HCT116 (cell line): ENCODE results near the gene DVL2.

Source experiments
- CEBPB ChIP-seq: IDR thresholded peaks from 2 replicates; pipeline ENCODE4 v1.6.1; 2012; ENCODE audit warnings: low read depth
- EZH2 ChIP-seq: fragments of 200-600 bp; sonication (generic); IDR thresholded peaks from 2 replicates; pipeline ENCODE4 v1.6.1; 2017; ENCODE audit warnings: antibody characterized with exemption, mixed run types
- POLR2A ChIP-seq: IDR thresholded peaks from 2 replicates; pipeline ENCODE4 v1.7.0; 2011; ENCODE audit warnings: borderline replicate concordance; ENCODE audit not compliant: insufficient read depth, insufficient read length; ENCODE audit errors: extremely low read depth
- POLR2AphosphoS5 ChIP-seq: IDR thresholded peaks from 2 replicates; pipeline ENCODE4 v1.6.1; 2011; ENCODE audit warnings: mild to moderate bottlenecking, low read depth, low read length, moderate library complexity
- RAD21 ChIP-seq: IDR thresholded peaks from 2 replicates; pipeline ENCODE4 v1.6.1; 2012; ENCODE audit warnings: low read depth, mild to moderate bottlenecking
- SIN3A ChIP-seq: IDR thresholded peaks from 2 replicates; pipeline ENCODE4 v1.6.1; 2012; ENCODE audit warnings: low read depth
- SP1 ChIP-seq: IDR thresholded peaks from 2 replicates; pipeline ENCODE4 v1.6.1; 2012; ENCODE audit warnings: low read depth
- SRF ChIP-seq: IDR thresholded peaks from 2 replicates; pipeline ENCODE4 v1.6.1; 2012; ENCODE audit warnings: low read depth
- TF ChIP-seq, protein P1 (sequence below), 3 experiments: fragments of 200-600 bp in 1 of 3; sonication (generic) in 1 of 3; IDR thresholded peaks in 2 of 3; conservative IDR thresholded peaks in 1 of 3; 2 replicates each; pipeline ENCODE4 v1.5.1; 2012 to 2017; ENCODE audit warnings: low read depth in 2 of 3, low read length in 2 of 3, antibody characterized with exemption in 1 of 3, borderline replicate concordance in 1 of 3, control low read depth in 1 of 3, mild to moderate bottlenecking in 1 of 3, mixed read lengths in 1 of 3, mixed run types in 1 of 3, moderate library complexity in 1 of 3; ENCODE audit not compliant: insufficient read depth in 1 of 3
- TF ChIP-seq, protein P2 (sequence below): IDR thresholded peaks from 2 replicates; pipeline ENCODE4 v1.6.1; 2012
- TF ChIP-seq, protein P3 (sequence below): IDR thresholded peaks from 2 replicates; pipeline ENCODE4 v1.6.1; 2012; ENCODE audit warnings: low read depth
- TF ChIP-seq, protein P4 (sequence below): IDR thresholded peaks from 2 replicates; pipeline ENCODE4 v1.6.1; 2012

DNA sequence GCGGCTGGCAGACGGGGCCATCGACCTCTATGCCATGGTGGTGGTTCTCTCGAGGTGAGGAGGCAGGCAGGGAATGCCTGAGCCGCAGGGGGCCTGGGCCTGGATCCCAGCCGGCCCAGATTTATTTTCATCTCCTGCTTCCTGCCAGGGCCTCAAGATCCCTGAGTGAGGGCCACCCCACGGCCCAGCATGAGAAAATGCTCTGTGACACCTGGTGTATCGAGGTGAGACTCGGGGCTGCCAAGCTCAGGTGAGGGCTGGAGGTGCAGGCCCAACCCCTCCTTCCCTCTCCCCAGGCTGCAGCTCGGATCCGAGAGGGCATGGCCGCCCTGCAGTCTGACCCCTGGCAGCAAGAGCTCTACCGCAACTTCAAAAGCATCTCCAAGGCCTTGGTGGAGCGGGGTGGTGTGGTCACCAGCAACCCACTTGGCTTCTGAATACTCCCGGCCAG lies 9.6 kb downstream of the DVL2 start:
- no peak for TF ChIP-seq EZH2
- TF ChIP-seq, protein P1, sequence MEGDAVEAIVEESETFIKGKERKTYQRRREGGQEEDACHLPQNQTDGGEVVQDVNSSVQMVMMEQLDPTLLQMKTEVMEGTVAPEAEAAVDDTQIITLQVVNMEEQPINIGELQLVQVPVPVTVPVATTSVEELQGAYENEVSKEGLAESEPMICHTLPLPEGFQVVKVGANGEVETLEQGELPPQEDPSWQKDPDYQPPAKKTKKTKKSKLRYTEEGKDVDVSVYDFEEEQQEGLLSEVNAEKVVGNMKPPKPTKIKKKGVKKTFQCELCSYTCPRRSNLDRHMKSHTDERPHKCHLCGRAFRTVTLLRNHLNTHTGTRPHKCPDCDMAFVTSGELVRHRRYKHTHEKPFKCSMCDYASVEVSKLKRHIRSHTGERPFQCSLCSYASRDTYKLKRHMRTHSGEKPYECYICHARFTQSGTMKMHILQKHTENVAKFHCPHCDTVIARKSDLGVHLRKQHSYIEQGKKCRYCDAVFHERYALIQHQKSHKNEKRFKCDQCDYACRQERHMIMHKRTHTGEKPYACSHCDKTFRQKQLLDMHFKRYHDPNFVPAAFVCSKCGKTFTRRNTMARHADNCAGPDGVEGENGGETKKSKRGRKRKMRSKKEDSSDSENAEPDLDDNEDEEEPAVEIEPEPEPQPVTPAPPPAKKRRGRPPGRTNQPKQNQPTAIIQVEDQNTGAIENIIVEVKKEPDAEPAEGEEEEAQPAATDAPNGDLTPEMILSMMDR (IDR thresholded peaks at IDR 0.05 in 2 of 3, conservative IDR thresholded peaks at IDR 0.05 in 1 of 3; ENCODE audit: borderline replicate concordance in 1 of 3, insufficient read depth in 1 of 3, low read depth in 2 of 3, low read length in 2 of 3): no peak
- no peak for TF ChIP-seq CEBPB
- TF ChIP-seq, protein P2, sequence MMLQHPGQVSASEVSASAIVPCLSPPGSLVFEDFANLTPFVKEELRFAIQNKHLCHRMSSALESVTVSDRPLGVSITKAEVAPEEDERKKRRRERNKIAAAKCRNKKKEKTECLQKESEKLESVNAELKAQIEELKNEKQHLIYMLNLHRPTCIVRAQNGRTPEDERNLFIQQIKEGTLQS: no peak
- TF ChIP-seq POLR2AphosphoS5: no peak
- no peak for TF ChIP-seq POLR2A
- TF ChIP-seq, protein P3, sequence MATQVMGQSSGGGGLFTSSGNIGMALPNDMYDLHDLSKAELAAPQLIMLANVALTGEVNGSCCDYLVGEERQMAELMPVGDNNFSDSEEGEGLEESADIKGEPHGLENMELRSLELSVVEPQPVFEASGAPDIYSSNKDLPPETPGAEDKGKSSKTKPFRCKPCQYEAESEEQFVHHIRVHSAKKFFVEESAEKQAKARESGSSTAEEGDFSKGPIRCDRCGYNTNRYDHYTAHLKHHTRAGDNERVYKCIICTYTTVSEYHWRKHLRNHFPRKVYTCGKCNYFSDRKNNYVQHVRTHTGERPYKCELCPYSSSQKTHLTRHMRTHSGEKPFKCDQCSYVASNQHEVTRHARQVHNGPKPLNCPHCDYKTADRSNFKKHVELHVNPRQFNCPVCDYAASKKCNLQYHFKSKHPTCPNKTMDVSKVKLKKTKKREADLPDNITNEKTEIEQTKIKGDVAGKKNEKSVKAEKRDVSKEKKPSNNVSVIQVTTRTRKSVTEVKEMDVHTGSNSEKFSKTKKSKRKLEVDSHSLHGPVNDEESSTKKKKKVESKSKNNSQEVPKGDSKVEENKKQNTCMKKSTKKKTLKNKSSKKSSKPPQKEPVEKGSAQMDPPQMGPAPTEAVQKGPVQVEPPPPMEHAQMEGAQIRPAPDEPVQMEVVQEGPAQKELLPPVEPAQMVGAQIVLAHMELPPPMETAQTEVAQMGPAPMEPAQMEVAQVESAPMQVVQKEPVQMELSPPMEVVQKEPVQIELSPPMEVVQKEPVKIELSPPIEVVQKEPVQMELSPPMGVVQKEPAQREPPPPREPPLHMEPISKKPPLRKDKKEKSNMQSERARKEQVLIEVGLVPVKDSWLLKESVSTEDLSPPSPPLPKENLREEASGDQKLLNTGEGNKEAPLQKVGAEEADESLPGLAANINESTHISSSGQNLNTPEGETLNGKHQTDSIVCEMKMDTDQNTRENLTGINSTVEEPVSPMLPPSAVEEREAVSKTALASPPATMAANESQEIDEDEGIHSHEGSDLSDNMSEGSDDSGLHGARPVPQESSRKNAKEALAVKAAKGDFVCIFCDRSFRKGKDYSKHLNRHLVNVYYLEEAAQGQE: no peak
- TF ChIP-seq SRF: no peak
- TF ChIP-seq RAD21: no peak
- TF ChIP-seq, protein P4, sequence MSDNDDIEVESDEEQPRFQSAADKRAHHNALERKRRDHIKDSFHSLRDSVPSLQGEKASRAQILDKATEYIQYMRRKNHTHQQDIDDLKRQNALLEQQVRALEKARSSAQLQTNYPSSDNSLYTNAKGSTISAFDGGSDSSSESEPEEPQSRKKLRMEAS: no peak
- no peak for TF ChIP-seq SIN3A
- TF ChIP-seq SP1: no peak
